MM.1S (cell line): ENCODE data around the gene WAS.

ENCODE experiments used
- DNase-seq: peaks from one replicate; pipeline ENCODE4 v3.0.0-alpha.2; 2015
- H2AFZ ChIP-seq: fragments of 300-600 bp; sonication (generic); 2 replicates; pipeline ENCODE4 v1.6.0; 2016; ENCODE audit warnings: antibody characterized with exemption, low read length
- H3F3A ChIP-seq: fragments of 300-600 bp; sonication (generic); 2 replicates; pipeline ENCODE4 v1.6.1; 2016; ENCODE audit warnings: mild to moderate bottlenecking, antibody characterized with exemption, low read length, moderate library complexity, mixed read lengths; ENCODE audit not compliant: insufficient read depth
- H3K27ac ChIP-seq: fragments of 300-600 bp; sonication (generic); 2 replicates; pipeline ENCODE4 v1.5.1; 2016; ENCODE audit warnings: mild to moderate bottlenecking, low read length
- H3K27me3 ChIP-seq: fragments of 300-600 bp; sonication (generic); replicated peaks from 2 replicates; pipeline ENCODE4 v1.6.0; 2016; ENCODE audit warnings: low read length; ENCODE audit not compliant: insufficient read depth
- H3K36me3 ChIP-seq: fragments of 300-600 bp; sonication (generic); replicated peaks from 2 replicates; pipeline ENCODE4 v1.6.1; 2016; ENCODE audit warnings: mild to moderate bottlenecking, low read length, mixed read lengths; ENCODE audit not compliant: insufficient read depth
- H3K4me1 ChIP-seq: fragments of 300-600 bp; sonication (generic); 2 replicates; pipeline ENCODE4 v1.6.1; 2016; ENCODE audit warnings: low read length, mixed read lengths
- H3K4me2 ChIP-seq: fragments of 300-600 bp; sonication (generic); 2 replicates; pipeline ENCODE4 v1.6.0; 2016; ENCODE audit warnings: low read depth, low read length
- H3K4me3 ChIP-seq: fragments of 300-600 bp; sonication (generic); 2 replicates; pipeline ENCODE4 v1.5.1; 2016; ENCODE audit warnings: low read length, mixed read lengths
- H3K79me2 ChIP-seq: fragments of 300-600 bp; sonication (generic); 2 replicates; pipeline ENCODE4 v1.6.1; 2016; ENCODE audit warnings: mixed run types, low read length, mixed read lengths
- H3K9ac ChIP-seq: fragments of 300-600 bp; sonication (generic); 2 replicates; pipeline ENCODE4 v1.6.1; 2016; ENCODE audit warnings: low read length, mixed read lengths
- H3K9me2 ChIP-seq: fragments of 300-600 bp; sonication (generic); replicated peaks from 2 replicates; pipeline ENCODE4 v1.6.1; 2016; ENCODE audit warnings: mild to moderate bottlenecking, low read length, mixed read lengths; ENCODE audit not compliant: insufficient read depth
- H3K9me3 ChIP-seq: fragments of 300-600 bp; sonication (generic); replicated peaks from 2 replicates; pipeline ENCODE4 v1.6.1; 2016; ENCODE audit warnings: mild to moderate bottlenecking, low read length, mixed read lengths; ENCODE audit not compliant: insufficient read depth
- H4K20me1 ChIP-seq: fragments of 300-600 bp; sonication (generic); 2 replicates; pipeline ENCODE4 v1.6.1; 2016; ENCODE audit warnings: mild to moderate bottlenecking, low read length, moderate library complexity, mixed read lengths; ENCODE audit not compliant: insufficient read depth
- EZH2 ChIP-seq: fragments of 300-600 bp; sonication (generic); optimal IDR thresholded peaks from 2 replicates; pipeline ENCODE3; 2017; ENCODE audit warnings: low read depth, mild to moderate bottlenecking, antibody characterized with exemption, low read length, mixed read lengths
- EZH2phosphoT487 ChIP-seq: fragments of 300-600 bp; sonication (generic); IDR thresholded peaks from 2 replicates; pipeline ENCODE4 v1.6.1; 2018; ENCODE audit warnings: antibody characterized with exemption, low read length
- TF ChIP-seq, protein P1 (sequence below): fragments of 300-600 bp; sonication (generic); IDR thresholded peaks from 2 replicates; pipeline ENCODE4 v1.5.1; 2016; ENCODE audit warnings: antibody characterized with exemption, low read length, mixed read lengths

Gene WAS

GRCh38 chrX:48663241-48663640 is 20.4 kb upstream of the WAS start:
- Histone ChIP-seq H3K79me2 (no peaks in the 10 kb centered on the region), H4K20me1 (no peaks in the 10 kb centered on the region), H3K9me3 (no peaks in the 10 kb centered on the region), H3F3A (no peaks in the 10 kb centered on the region), H3K27me3 (no peaks in the 10 kb centered on the region), H3K4me3 (no peak overlapping the region), H3K9ac (no peak overlapping the region), H3K4me2 (no peak overlapping the region), H3K9me2 (no peaks in the 10 kb centered on the region), H2AFZ (no peak overlapping the region), H3K27ac (no peak overlapping the region), H3K4me1 (no peaks in the 10 kb centered on the region), H3K36me3 (no peaks in the 10 kb centered on the region)
- TF ChIP-seq, protein P1, sequence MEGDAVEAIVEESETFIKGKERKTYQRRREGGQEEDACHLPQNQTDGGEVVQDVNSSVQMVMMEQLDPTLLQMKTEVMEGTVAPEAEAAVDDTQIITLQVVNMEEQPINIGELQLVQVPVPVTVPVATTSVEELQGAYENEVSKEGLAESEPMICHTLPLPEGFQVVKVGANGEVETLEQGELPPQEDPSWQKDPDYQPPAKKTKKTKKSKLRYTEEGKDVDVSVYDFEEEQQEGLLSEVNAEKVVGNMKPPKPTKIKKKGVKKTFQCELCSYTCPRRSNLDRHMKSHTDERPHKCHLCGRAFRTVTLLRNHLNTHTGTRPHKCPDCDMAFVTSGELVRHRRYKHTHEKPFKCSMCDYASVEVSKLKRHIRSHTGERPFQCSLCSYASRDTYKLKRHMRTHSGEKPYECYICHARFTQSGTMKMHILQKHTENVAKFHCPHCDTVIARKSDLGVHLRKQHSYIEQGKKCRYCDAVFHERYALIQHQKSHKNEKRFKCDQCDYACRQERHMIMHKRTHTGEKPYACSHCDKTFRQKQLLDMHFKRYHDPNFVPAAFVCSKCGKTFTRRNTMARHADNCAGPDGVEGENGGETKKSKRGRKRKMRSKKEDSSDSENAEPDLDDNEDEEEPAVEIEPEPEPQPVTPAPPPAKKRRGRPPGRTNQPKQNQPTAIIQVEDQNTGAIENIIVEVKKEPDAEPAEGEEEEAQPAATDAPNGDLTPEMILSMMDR = no peak
- TF ChIP-seq EZH2 (no peak), EZH2phosphoT487 (no peak)
- no peak for DNase-seq

- Histone ChIP-seq H3F3A (no peaks in the 10 kb centered on the region), H3K9me3 (no peaks in the 10 kb centered on the region), H3K36me3 (no peaks in the 10 kb centered on the region), H3K4me2 (no peak overlapping the region), H3K4me1 (no peaks in the 10 kb centered on the region), H3K9ac (no peak overlapping the region), H2AFZ (no peak overlapping the region), H3K4me3 (no peak overlapping the region), H3K27ac (no peak overlapping the region), H3K27me3 (no peaks in the 10 kb centered on the region), H3K79me2 (no peaks in the 10 kb centered on the region), H3K9me2 (no peaks in the 10 kb centered on the region), H4K20me1 (no peaks in the 10 kb centered on the region)
- DNase-seq = no peak
- TF ChIP-seq, protein P1 = no peak
- TF ChIP-seq EZH2 (no peak), EZH2phosphoT487 (no peak)
Measured at GRCh38 chrX:48664156-48664555, 19.4 kb upstream of the WAS start.

- H3K4me3 ChIP-seq = no peak overlapping the region
- no peaks in the 10 kb centered on the region for H3K27me3 ChIP-seq
- no peak for DNase-seq
- no peak overlapping the region for H3K27ac ChIP-seq
- H3K9me3 ChIP-seq = no peaks in the 10 kb centered on the region
- no peak overlapping the region for H3K9ac ChIP-seq
- no peaks in the 10 kb centered on the region for H4K20me1 ChIP-seq
- no peak for TF ChIP-seq EZH2phosphoT487
- TF ChIP-seq, protein P1 = no peak
- no peaks in the 10 kb centered on the region for H3K79me2 ChIP-seq
- H2AFZ ChIP-seq = no peak overlapping the region
- no peak overlapping the region for H3K4me2 ChIP-seq
- H3K4me1 ChIP-seq = no peaks in the 10 kb centered on the region
- no peaks in the 10 kb centered on the region for H3F3A ChIP-seq
- H3K9me2 ChIP-seq = no peaks in the 10 kb centered on the region
- H3K36me3 ChIP-seq = no peaks in the 10 kb centered on the region
Measured at GRCh38 chrX:48665991-48666390, 17.6 kb upstream of the WAS start.
